ENCODE data around the gene WDR31.
A peak's percentile ranks its signal among the peaks of the same experiment; 100 is the strongest.
"Not testable (repeated sequence)": the region's sequence is repeated elsewhere in the genome, so short reads cannot be mapped to it uniquely, and the experiment has no call there.

WDR31 gene

DNA sequence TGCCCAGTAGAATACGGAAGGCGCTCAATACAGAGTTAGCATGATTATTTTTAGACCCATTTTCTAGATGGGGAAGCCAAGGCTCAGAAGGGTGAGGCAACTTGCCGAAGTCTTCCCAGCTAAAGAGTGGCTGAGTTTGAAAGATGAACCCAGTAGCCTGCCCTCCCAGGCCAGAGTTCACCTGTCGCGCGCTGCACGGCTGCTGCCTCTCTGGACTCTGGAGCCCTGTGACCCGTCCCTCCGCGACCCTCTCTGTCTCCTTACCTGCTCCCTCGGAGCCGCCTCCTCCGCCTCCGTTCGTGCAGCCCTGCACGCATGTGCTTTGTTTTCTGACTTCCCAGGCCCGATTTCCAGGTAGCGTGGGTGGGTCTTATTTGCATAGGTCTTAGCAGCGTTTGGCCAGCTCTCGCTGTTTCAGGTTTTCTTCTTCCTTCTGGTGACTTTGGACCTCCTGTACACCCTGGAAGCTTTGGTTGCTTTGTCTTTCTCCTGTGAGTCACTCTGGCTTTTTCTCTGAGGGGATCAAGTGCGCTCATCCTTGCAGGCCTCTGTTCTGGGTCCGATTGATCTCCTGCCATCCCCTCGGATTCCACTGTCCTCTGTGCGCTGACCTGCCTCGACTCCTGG is 37.2 kb downstream of the WDR31 start, which contains the start of gene RNF183:
Gene RNF183 (minus strand): TSS at position 585 of the 627 bp plus-strand sequence. CDS start 5,192 bp downstream, outside the sequence.
- DNase-seq, result no peak
- in situ Hi-C loops (cut with MboI; ENCODE audit: low pct_unique_long_range_greater_than_20kb, low sequenced_read_pairs), result no loop called here

DNA sequence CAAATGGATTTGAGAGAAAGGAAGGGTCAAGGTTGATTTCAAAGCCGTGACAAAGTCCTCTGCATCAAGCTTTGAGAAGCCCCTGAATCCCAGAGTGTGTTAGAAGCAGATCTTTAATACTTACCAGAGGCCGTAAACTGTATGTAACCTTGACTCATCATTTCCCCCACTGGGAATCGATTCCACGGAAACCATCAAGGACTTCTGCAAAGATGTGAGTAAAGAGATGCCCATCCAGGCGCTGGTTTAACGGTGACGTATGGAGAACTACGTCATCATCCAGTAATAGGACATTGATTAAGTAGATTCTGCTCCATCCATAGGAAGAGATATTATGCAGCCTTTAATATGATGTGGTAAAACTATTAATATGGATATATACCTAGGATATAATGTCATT is 38.5 kb downstream of the WDR31 start:
- no peak for DNase-seq
- in situ Hi-C loops (cut with MboI; ENCODE audit: low pct_unique_long_range_greater_than_20kb, low sequenced_read_pairs), result no loop called here

DNA sequence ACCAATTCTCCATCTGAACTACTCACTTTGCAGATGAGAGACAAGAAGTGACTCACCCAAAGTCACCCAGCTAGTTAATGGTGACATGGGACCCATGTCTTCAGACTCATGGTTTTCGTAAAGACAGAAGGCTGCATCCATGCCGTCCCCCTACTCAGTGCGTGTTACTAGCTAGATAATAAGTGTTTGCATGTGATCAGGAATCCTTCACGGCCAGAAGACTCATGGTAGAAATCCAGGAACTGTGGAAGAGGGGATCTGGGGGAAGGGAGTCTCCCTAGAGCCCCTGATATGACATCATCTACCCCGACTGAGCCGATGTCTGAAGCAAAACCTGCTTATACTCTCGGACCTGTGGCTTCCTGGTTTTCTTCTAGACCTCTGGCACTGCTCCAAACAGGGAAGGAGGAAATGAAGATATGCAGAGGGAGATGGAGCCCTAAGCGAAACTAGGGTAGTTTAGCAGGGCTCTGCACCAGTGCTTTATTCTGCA is 40.2 kb downstream of the WDR31 start:
- in situ Hi-C loops (cut with MboI; ENCODE audit: low pct_unique_long_range_greater_than_20kb, low sequenced_read_pairs), result no loop called here
- DNase-seq, result peak; percentile 69

DNA sequence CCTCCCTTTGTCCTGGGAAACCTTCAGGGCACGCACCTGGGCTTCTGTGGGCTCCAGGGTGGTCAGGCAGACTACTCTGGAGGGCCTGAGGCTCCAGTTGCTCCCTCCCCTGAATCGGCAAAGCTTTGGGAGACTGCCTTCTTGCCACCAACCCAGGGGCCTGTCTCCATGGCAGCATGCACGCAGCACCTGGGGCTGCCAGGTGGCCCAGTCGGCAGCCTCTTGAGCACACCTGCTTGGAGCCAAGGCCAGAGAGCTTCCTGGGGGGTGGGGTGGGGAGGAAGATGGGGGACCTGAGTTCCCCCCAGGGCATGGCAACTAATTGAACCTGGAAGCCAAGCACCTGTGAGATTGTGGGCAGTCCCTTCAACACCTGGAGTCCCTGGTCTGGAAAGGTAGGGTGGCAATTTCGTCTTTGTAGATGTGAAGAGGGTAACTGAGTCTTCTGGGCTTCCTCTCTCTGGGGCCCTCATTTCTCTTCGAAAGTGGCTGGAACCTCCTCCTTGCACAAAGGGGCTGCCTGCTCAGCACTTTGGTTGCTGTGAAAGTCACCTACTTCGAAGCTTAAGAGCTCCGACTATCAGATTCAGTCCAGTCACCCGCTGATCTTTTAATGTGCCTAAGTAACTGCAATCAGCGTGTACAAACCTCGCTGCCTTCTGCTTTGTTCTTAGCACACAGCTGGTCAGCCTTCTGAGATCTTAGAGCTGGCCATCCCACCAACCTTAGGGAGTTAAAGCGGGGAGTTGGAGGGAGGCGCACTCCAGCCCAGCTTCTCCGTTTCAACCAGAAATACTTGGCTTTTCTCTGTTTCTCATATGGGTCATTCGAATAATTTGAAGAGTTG is 40.9 kb downstream of the WDR31 start:
- in situ Hi-C loops (cut with MboI; ENCODE audit: low pct_unique_long_range_greater_than_20kb, low sequenced_read_pairs), result no loop called here
- DNase-seq, result no peak

DNA sequence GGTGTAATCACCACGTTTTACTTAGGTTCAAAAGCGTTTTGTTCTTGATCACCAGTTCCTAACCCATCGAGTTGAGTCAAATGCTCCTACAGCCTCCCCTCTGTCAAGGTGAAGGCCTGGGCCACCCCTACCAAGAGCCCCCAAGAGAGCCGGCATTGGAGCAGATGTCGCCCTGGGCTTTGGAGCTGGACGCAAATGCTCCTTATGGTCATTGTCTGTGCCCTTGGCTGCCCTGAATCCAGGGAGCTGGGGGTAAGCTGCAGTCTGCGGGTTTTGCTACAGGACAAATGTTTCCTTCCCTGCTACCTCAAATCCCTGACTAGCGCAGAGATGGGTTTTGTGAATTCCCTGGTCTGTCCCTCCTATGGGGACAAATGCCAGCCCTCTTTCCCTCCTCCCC is 41.8 kb downstream of the WDR31 start:
- no peak for DNase-seq
- in situ Hi-C loops (cut with MboI; ENCODE audit: low pct_unique_long_range_greater_than_20kb, low sequenced_read_pairs), result no loop called here

DNA sequence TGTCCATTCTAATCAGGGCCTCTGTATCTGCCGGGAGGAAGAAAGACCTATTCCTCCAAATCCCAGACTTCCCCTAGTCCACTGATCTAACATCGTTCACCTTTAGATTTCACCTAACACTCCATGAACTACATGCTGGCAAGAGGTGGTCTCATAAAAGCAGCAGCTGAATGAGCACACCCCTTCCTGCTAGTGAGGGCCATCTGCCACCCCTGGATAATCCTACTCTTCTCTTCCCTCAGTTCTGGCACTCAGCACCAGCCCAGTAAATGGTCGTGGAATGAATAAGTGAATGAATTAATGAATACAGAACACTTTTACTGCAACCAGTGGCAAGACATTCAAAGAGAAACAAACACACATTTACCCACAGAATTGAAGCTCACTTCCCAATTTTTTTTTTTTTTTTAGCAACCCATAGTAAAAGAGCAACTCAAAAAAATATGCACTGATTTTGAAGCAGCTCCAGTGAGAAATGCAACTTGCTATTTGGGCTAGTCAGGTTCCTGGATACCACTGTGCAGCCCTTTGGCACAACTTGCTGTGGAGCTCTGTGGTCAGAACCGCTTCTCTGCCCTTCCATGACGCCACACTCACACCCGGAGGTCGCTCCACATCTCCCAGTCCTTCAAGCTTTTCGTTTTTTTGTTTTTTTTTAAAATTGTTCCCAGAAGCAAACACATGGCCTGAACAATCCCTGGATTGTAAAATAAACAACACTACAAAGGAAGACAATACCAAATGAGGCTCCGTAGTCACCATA is 43.1 kb downstream of the WDR31 start:
- no peak for DNase-seq
- in situ Hi-C loops (cut with MboI; ENCODE audit: low pct_unique_long_range_greater_than_20kb, low sequenced_read_pairs), result no loop called here

DNA sequence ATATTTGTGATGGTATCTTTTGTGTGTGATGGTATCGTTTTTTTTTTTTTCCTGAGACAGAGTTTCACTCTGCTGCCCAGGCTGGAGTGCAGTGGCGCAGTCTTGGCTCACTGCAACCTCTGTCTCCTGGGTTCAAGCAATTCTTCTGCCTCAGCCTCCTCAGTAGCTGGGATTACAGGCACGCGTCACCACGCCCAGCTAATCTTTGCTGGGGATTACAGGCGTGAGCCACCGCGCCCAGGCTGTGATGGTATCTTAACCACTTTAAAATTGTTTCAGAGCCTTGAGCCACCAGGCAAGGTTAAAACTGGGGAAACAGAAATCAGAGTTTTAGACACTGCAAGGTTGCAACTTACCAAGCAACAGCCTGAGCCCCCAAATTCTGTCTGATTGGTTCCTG is 43.8 kb downstream of the WDR31 start:
- DNase-seq, result not testable (repeated sequence)

DNA sequence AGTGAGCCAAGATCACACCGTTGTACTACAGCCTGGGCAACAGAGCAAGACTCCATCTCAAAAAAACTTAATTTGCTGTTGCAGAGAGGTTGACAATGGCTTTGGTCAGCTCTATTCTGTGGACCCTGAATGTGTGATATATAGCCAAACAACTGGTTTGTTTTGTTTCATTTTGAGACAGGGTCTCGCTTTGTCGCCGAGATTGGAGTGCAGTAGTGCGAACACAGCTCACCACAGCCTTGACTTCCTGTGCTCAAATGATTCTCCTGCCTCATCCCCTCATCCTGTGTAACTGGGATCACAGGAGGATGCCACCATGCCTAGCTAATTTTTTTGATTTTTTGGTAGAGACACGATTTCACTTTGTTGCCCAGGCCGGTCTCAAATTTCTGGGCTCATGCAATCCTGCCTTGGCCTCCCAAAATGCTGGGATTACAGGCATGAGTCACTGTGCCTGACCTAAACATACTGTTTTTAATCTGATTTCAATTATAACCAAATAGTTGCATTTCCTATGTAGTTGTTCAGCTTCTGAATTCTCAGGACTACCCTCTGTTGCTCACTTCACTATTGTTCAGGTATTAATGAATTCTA is 46.7 kb downstream of the WDR31 start:
- in situ Hi-C loops (cut with MboI; ENCODE audit: low pct_unique_long_range_greater_than_20kb, low sequenced_read_pairs), result no loop called here
- DNase-seq, result no peak

More for the DNA sequence above, 43.8 kb downstream of the WDR31 start:
- in situ Hi-C loops (cut with MboI; ENCODE audit: low pct_unique_long_range_greater_than_20kb, low sequenced_read_pairs), result not testable (repeated sequence)

DNA sequence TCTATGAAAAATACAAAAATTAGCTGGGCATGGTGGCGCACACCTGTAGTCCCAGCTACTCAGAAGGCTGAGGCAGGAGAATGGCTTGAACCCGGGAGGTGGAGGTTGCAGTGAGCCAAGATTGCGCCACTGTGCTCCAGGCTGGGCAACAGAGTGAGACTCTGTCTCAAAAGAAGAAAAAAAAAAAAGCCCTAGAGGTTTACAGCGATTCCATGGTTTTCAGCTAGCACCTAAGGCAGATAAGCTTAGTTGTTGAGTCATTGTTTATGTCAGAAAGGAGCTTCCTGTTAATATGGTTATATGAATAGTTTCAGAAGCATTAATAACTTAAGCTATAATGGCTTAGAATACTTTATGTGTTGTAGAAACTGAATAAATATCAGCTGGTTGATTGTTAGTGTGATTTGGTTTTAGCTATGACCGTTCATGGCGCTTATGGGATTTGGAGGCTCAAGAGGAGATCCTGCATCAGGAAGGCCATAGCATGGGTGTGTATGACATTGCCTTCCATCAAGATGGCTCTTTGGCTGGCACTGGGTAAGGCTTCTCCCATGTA is 49.9 kb downstream of the WDR31 start:
- no peak for DNase-seq
- in situ Hi-C loops (cut with MboI; ENCODE audit: low pct_unique_long_range_greater_than_20kb, low sequenced_read_pairs), result no loop called here

DNA sequence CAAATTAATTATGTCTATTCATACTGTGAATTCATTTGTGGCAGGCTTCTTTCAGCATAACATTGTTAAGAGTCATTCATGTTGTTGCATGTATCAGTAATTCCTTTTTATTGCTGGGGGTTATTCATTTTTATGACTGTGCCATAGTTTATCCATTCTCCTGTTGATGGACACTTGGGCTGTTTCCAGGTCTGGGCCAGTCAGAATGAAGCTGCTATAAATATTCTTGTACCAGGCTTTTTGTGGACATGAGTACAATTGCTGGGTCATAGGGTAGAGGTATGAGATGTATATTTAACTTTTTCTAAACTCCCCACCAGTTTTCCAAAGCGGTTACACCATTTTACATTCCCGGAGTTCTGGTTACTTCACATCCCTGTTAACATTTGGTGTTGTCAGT is 51.0 kb downstream of the WDR31 start:
- DNase-seq, result no peak

DNA sequence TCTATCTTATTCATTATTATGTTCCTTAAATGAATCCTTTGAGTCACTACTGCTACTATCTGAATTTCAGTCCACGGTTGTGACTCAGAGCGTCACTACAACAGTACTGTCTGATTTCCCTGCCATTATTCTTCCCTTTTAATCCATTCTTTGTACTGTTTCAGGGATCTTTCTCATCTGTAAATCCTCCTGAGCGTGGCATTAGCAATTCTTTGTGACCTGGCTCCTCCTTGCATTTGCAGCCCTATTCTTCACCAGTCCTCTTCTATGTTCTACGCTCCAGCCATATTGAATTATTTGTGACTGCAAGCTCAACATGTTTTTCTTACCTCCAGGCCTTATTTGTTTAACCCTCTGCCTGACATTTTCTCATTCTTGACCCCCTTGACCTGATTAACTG is 58.7 kb downstream of the WDR31 start:
- no peak for DNase-seq
- in situ Hi-C loops (cut with MboI; ENCODE audit: low pct_unique_long_range_greater_than_20kb, low sequenced_read_pairs), result no loop called here

More for the DNA sequence above, 51.0 kb downstream of the WDR31 start:
- in situ Hi-C loops (cut with MboI; ENCODE audit: low pct_unique_long_range_greater_than_20kb, low sequenced_read_pairs), result no loop called here

DNA sequence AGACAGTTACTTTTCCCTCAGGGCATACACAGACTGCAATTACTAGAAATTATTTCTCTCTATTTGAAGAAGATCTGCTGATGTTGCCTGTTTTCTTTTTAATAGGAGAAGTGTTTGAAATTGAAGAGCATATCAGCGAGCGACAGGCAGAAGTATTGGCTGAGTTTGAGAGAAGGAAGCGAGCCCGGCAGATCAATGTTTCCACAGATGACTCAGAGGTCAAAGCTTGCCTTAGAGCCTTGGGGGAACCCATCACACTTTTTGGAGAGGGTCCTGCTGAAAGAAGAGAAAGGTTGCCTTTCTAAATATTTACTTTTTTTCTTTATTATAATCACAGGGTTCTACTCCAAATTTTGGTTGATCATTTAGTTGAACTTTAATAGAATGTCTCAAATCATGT is 61.2 kb downstream of the WDR31 start:
- DNase-seq, result no peak
- in situ Hi-C loops (cut with MboI; ENCODE audit: low pct_unique_long_range_greater_than_20kb, low sequenced_read_pairs), result no loop called here

DNA sequence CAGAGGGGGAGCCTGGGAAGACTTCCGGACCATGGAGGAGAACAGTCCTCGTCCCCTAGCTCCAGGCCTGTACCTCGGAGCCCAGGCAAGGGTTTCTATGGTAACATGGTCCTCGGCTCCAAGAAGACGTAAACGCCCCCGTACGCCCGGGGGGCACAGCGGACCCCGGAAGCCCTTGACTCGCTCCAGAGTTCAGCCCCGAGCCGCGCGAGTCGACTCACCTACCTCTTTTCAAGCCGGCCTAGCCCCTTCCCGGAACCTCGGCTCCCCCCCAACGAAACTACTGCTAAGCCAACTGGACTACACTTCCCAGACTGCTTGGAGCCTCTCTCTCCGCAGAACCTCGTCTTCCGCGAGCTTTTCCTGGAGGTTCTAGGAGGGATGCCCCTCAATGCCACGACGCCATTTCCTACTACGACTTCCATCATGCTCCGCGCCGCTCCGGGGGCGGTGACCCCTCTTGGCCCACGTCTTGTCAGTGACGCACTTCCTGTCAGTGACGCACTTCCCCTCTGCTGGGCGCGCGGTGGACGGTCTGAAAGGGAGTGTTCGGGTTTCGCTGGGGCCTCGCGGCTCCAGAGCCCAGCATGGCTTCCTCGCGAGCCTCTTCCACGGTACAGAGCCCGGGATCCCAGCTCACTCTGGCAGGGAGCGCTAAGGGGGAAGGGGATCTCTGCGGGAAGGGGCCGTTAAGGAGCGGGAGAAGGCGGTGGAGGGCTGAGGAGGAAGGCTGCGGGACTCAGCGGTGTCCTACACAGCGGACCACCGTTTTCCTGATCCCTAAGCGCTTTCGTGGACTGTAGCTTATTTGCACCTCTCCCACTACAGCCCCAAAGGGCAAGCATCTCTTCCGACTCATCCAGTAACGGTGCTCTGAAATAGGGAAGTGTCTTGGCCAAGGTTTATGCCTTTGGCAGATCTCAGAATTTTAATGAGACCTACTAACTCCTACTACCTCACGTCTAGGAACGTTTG is 64.6 kb downstream of the WDR31 start, which contains the start of the genes CDC26 and PRPF4:
Gene CDC26 (minus strand): TSS at position 416 of the 975 bp plus-strand sequence. CDS start 3,065 bp downstream, outside the sequence.
Gene PRPF4 (plus strand): TSS at position 502 of the 975 bp plus-strand sequence. CDS start 86 bp downstream, at position 588.
- peak; percentile 98 for DNase-seq
- in situ Hi-C loops (cut with MboI; ENCODE audit: low pct_unique_long_range_greater_than_20kb, low sequenced_read_pairs), result no loop called here

DNA sequence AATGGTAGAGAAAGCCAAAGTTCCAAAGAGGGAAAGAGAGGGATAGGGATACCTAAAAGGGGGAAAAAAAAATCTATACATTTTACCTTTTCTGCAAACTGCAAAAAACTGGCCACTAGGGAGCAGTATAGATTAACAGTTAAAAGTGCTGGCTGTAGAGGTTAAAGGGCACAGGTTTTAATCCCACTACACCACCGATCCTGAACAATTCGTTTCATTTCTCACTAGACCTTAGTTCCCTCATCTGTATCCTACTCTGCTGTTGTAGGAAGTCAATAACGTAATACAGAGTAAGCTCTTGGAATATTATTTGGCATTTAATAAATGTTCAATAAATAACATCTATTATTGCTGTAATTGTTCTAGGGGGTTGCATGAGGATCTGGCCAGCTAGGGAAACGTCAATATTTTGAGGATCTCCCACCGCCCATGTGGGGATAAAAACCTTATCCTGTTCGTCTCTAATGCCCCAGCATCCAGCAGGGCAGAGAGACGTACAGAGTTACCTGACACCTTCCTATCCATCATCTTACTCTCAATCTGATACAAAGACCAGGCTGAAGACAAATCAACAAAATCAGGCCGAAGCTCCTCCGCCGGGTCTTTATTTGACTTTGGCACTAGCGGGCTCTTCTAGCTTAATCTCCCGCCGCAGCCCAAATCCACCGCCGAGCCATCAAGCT is 65.5 kb downstream of the WDR31 start:
- DNase-seq, result peak; percentile 81
- in situ Hi-C loops (cut with MboI; ENCODE audit: low pct_unique_long_range_greater_than_20kb, low sequenced_read_pairs), result no loop called here

DNA sequence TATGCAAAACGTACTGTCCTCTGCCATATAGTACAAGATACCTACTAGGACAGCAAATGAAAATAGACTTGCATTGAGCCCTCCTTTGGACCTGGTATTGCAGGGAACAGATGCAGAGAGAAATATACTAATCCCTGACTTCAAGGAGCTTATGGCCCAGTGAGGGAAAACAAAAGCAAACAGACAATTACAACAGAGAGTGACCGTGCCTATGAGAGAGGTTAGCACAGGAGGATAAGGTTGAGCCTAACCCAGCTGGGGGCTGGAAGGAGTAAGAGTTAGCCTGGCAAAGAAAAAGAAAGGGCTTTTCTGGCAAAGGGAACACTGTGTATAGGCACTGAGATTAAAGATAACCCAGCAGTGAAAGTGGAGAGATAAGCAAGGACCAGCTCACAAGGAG is 70.2 kb downstream of the WDR31 start:
- in situ Hi-C loops (cut with MboI; ENCODE audit: low pct_unique_long_range_greater_than_20kb, low sequenced_read_pairs), result no loop called here
- DNase-seq, result no peak

DNA sequence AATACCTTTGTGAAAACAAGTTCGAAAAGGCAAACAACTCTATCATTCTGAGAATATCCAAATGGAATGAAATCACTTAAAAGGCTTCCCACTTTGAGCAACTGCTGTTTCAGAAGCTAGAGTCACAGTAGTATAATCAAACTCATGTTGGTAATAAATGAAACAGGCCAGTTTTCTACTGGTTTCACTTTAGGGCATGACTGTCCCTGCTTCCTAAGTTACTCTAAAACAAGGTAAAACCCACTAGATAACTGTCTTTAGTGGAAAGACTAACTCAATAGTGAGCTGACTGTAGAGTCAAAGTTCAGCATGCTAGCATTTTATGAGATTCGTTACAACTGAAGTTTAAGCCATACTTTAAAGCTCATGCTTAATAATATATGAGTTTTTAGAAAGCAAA is 70.7 kb downstream of the WDR31 start:
- DNase-seq, result no peak
- in situ Hi-C loops (cut with MboI; ENCODE audit: low pct_unique_long_range_greater_than_20kb, low sequenced_read_pairs), result no loop called here

DNA sequence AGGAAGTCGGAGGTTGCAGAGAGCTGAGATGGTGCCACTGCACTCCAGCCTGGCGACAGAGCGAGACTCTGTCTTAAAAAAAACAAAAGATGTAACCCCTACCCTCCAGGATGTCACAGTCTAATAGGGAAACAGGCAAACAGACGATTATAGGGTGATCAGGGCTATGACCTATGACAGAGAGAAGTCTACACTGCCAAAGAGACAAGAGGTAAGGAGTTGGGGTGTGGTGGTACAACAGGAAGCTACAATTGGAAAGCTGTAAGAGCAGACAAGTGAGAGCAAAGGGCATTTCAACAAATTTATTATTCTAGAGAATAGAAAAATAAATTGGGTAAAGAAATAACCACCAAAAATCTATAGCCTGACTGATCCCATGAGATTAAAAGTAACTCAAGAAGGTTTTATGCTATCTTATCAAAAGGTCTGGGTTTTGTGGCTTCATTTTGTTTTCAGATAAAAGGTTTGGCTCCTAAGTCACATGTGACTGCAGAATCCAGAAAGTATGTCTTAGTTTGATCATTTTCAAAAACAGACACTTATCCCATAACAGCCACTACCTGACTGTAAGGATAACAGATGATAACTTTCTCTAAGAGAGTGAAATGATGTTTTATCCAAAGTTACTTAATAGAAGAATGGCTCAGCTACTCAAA is 72.0 kb downstream of the WDR31 start:
- no peak for DNase-seq
- in situ Hi-C loops (cut with MboI; ENCODE audit: low pct_unique_long_range_greater_than_20kb, low sequenced_read_pairs), result no loop called here
